Stomach (tissue), 9 donors: Measurements from ENCODE around the gene UPK2. TPM values are rescaled to one million over a fixed set of nuclear protein-coding genes. Genes with fewer than 3 reads are reported as not detected.
"Not testable (repeated sequence)": the region's sequence is repeated elsewhere in the genome, so short reads cannot be mapped to it uniquely, and the experiment has no call there.

Source experiments
- DNase-seq, 2 donors: peaks; one replicate each; pipeline versions ENCODE4 v3.0.0 to v3.0.0-alpha.2; 2013 to 2019
- H3K27ac ChIP-seq, 5 donors: fragments of 200-600 bp in 4 of 5; sonication (generic) in 4 of 5; one replicate each; pipeline ENCODE4 v1.5.1; 2013 to 2019; ENCODE audit warnings: mild to moderate bottlenecking in 1 of 5, moderate library complexity in 1 of 5
- H3K27me3 ChIP-seq, 3 donors: fragments of 200-600 bp; sonication (generic); one replicate each; pipeline ENCODE4 v1.5.1; 2017 to 2019; ENCODE audit warnings: mixed run types in 1 of 3
- H3K36me3 ChIP-seq, 4 donors: fragments of 200-600 bp; sonication (generic); 1 replicate in 3 of 4; 2 replicates in 1 of 4; pipeline ENCODE4 v1.5.1; 2016 to 2019
- H3K4me1 ChIP-seq, 4 donors: fragments of 200-600 bp; sonication (generic); one replicate each; pipeline ENCODE4 v1.5.1; 2016 to 2019
- H3K4me3 ChIP-seq, 4 donors: fragments of 200-600 bp; sonication (generic) in 3 of 4; one replicate each; pipeline ENCODE4 v1.5.1; 2016 to 2019; ENCODE audit warnings: mild to moderate bottlenecking in 1 of 4
- H3K9me3 ChIP-seq, 4 donors: fragments of 200-600 bp; sonication (generic); one replicate each; pipeline ENCODE4 v1.5.1; 2016 to 2019
- CTCF ChIP-seq, 7 experiments: fragments of 450-650 bp in 4 of 7; fragments of 200-600 bp in 3 of 7; sonication (generic) in 3 of 7; IDR thresholded peaks; one replicate each; pipeline ENCODE4 v1.5.1; 2016 to 2019; ENCODE audit warnings: antibody characterized with exemption in 7 of 7, control low read depth in 2 of 7, mild to moderate bottlenecking in 1 of 7
- EP300 ChIP-seq: sonication (generic); formaldehyde crosslinking; IDR thresholded peaks from one replicate; pipeline ENCODE4 v1.6.1; 2017; ENCODE audit warnings: antibody characterized with exemption
- POLR2A ChIP-seq, 4 donors: fragments of 450-650 bp; IDR thresholded peaks; one replicate each; pipeline ENCODE4 v1.6.1; 2016; ENCODE audit warnings: antibody characterized with exemption in 4 of 4, control low read depth in 2 of 4, mild to moderate bottlenecking in 1 of 4, moderate library complexity in 1 of 4
- POLR2AphosphoS5 ChIP-seq, 3 donors: sonication (generic); formaldehyde crosslinking; IDR thresholded peaks; one replicate each; pipeline ENCODE4 v1.6.1; 2016; ENCODE audit warnings: antibody characterized with exemption in 3 of 3
- WGBS, 5 donors: extraction: QIAGEN DNeasy Blood & Tissue Kit in 3 of 5; methylation state at CpG; one replicate each; pipeline versions ENCODE4 v1.1.5 to v1.1.7; 2013 to 2018; 5-methylcytosine and 5-hydroxymethylcytosine counted together
- intact Hi-C: fragments of 100-400 bp; cut with DNase I; formaldehyde crosslinking; loops from one replicate; pipeline ENCODE4 v1.15.1; 2023; ENCODE audit warnings: low total_unique reads
- polyA plus RNA-seq, 3 donors: library from polyadenylated mRNA; stranded (reverse); fragments of 200-250 nt; gene quantifications; one replicate each; pipeline ENCODE4 v1.2.3, GENCODE V29; 2013
- total RNA-seq, 5 donors: library from RNA; depleted of rRNA; stranded (reverse); fragments of >200 nt; gene quantifications; one replicate each; pipeline versions ENCODE4 v1.1.0 to v1.2.3, GENCODE V29; 2014 to 2016
- donor health status: healthy with polysubstance abuse.
- donor health status: Bipolar disorder and iron deficiency.
- donor health status: healthy.

The UPK2 gene
- total and polyA plus RNA-seq, 8 donors, result 0.50 TPM; not detected in 7

DNA sequence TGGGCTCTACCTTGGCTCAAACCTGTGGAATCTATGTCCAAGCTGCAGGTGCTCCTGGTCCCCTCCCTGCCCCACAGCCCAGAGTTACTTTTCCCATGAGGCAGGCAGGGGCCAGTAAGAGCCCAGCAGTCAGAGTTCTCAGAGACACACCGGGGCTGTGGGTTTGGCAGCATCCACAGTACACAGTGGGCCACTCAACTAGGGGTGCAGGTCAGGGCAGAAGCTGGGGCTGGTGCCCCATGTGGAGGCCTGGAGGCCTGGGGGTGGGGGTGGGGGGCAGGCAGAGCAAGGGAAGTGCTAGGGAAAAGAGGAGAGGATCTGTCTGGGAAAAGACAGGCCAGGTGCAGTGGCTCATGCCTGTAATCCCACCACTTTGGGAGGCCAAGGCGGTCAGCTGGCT is 2.5 kb downstream of the UPK2 start:
- no peaks in the 10 kb centered on the region for H3K9me3 ChIP-seq
- H3K36me3 ChIP-seq, result no peaks in the 10 kb centered on the region
- H3K4me1 ChIP-seq, result peaks cover 0 to 5% (median 0%) of the 10 kb centered on the region in 4 donors
- H3K4me3 ChIP-seq, result no peak overlapping the region
- TF ChIP-seq EP300, result no peak
- TF ChIP-seq POLR2A (IDR thresholded peaks at IDR 0.05), result no peak
- TF ChIP-seq CTCF (IDR thresholded peaks at IDR 0.05), result no peak
- intact Hi-C loops, result loop anchor here (5.0 kb wide), 1 partner anchor 266 kb away; no protein-coding TSS in a partner anchor
- WGBS, 5 donors, result 61 to 83% (median 75%) methylated on average over 2 of the region's 2 CpGs
- no peak overlapping the region for H3K27ac ChIP-seq
- DNase-seq, result no peak
- peaks cover 0 to 15% (median 0%) of the 10 kb centered on the region in 3 donors for H3K27me3 ChIP-seq

DNA sequence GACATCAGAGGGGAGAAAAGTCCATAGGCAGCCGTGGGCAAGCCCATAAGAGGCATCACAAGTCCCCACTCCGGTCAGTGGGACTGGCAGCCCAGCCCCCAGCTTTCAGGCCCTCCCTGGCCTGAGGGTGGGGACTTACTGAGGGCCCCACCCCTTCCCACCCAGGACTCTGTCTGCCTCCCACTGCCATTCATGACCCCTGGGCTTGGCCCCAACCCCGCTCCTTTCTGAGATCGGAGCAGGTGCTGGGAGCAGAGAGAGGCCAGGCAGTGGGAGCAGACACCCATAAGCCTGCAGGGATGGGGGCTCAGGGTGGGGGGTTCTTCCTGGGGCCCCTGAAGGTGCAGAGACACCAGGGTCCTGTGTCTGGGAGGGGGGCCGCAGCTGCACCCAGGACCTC is 5.1 kb downstream of the UPK2 start:
- intact Hi-C loops, result no loop called here
- Histone ChIP-seq H3K27me3 (peaks cover 0 to 6% (median 0%) of the 10 kb centered on the region in 3 donors), H3K27ac (no peak overlapping the region), H3K9me3 (no peaks in the 10 kb centered on the region), H3K36me3 (no peaks in the 10 kb centered on the region), H3K4me1 (peaks cover 0 to 5% (median 0%) of the 10 kb centered on the region in 4 donors), H3K4me3 (no peak overlapping the region)
- no peak for TF ChIP-seq EP300
- TF ChIP-seq POLR2A (IDR thresholded peaks at IDR 0.05), result no peak
- TF ChIP-seq POLR2AphosphoS5 (IDR thresholded peaks at IDR 0.05), result no peak
- no peak for TF ChIP-seq CTCF (IDR thresholded peaks at IDR 0.05)
- WGBS, 5 donors, result 68 to 90% (median 73%) methylated on average over 2 to 5 of the region's 5 CpGs
- DNase-seq, result no peak

GRCh38 chr11:118961591-118961990 is 5.5 kb downstream of the UPK2 start:
- intact Hi-C loops, result no loop called here
- Histone ChIP-seq H3K9me3 (no peaks in the 10 kb centered on the region), H3K27me3 (peaks cover 0 to 5% (median 0%) of the 10 kb centered on the region in 3 donors), H3K4me3 (no peak overlapping the region), H3K36me3 (no peaks in the 10 kb centered on the region), H3K27ac (no peak overlapping the region), H3K4me1 (peaks cover 0 to 5% (median 0%) of the 10 kb centered on the region in 4 donors)
- WGBS, 5 donors, result 19 to 38% (median 31%) methylated on average over 10 to 11 of the region's 11 CpGs
- TF ChIP-seq EP300 (no peak), CTCF (IDR thresholded peaks at IDR 0.05) (no peak), POLR2AphosphoS5 (IDR thresholded peaks at IDR 0.05) (no peak), POLR2A (IDR thresholded peaks at IDR 0.05) (no peak)
- no peak for DNase-seq

DNA sequence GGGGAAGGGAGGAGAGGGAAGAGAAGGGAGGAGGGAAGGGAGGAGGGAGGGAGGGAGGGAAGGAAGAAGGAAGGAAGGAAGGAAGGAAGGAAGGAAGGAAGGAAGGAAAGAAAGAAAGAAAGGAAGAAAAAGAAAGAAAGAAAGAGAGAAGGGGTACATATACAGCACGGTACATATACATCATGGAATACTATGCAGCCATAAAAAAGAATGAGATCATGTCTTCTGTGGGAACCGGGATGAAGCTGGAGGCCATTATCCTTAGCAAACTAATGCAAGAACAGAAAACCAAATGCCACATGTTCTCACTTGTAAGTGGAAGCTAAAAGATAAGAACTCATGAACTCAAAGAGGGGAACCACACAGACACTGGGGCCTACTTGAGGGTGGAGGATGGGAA is 13.4 kb downstream of the UPK2 start:
- 86 to 95% (median 91%) methylated on average over 2 of the region's 2 CpGs for WGBS, 5 donors
- H3K4me3 ChIP-seq, intact Hi-C loops, H3K9me3 ChIP-seq, H3K36me3 ChIP-seq, H3K27ac ChIP-seq, DNase-seq, H3K4me1 ChIP-seq: not testable (repeated sequence)
- peaks cover 0 to 21% (median 6%) of the 10 kb centered on the region in 3 donors for H3K27me3 ChIP-seq

- WGBS, 5 donors, result 36 to 59% (median 41%) methylated on average over 22 to 33 of the region's 33 CpGs
- no peak within 1 kb of the TSS for H3K27ac ChIP-seq
- no peak for DNase-seq
- no peaks in the 10 kb centered on the region for H3K36me3 ChIP-seq
- intact Hi-C loops, result no loop called here
- peaks cover 0 to 21% (median 6%) of the 10 kb centered on the region in 3 donors for H3K27me3 ChIP-seq
- no peak within 1 kb of the TSS for H3K4me3 ChIP-seq
- no peaks in the 10 kb centered on the region for H3K9me3 ChIP-seq
- TF ChIP-seq EP300 (no peak), CTCF (IDR thresholded peaks at IDR 0.05) (no peak), POLR2A (IDR thresholded peaks at IDR 0.05) (no peak), POLR2AphosphoS5 (IDR thresholded peaks at IDR 0.05) (no peak)
- H3K4me1 ChIP-seq, result no peaks in the 10 kb centered on the region
Observed at GRCh38 chr11:118971646-118972045, 15.5 kb downstream of the UPK2 start, which contains the start of gene FOXR1. Gene FOXR1 (plus strand): TSS chr11:118971761. CDS start chr11:118971932, 171 bp downstream.
